ENCODE results near the gene RUNX2.
"Not testable (repeated sequence)": the region's sequence is repeated elsewhere in the genome, so short reads cannot be mapped to it uniquely, and the experiment has no call there.

DNA sequence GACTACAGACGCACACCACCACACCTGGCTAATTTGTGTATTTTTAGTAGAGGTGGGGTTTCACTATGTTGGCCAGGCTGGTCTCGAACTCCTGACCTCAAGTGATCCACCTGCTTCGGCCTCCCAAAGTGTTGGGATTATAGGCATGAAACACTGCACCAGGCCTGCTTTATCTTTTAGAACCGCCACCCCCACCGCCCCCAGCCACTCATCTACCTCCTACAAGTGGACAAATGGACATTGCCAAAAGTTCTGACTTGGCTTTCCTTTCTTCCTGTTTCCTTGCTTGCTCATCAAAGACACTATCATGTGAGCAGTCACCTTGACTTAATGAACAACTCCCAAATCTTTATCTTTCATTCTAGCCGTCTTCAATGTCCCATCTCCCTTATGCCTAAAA is 139.3 kb downstream of the RUNX2 start:
- TF ChIP-seq, protein P1, sequence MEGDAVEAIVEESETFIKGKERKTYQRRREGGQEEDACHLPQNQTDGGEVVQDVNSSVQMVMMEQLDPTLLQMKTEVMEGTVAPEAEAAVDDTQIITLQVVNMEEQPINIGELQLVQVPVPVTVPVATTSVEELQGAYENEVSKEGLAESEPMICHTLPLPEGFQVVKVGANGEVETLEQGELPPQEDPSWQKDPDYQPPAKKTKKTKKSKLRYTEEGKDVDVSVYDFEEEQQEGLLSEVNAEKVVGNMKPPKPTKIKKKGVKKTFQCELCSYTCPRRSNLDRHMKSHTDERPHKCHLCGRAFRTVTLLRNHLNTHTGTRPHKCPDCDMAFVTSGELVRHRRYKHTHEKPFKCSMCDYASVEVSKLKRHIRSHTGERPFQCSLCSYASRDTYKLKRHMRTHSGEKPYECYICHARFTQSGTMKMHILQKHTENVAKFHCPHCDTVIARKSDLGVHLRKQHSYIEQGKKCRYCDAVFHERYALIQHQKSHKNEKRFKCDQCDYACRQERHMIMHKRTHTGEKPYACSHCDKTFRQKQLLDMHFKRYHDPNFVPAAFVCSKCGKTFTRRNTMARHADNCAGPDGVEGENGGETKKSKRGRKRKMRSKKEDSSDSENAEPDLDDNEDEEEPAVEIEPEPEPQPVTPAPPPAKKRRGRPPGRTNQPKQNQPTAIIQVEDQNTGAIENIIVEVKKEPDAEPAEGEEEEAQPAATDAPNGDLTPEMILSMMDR (IDR thresholded peaks at IDR 0.05; ENCODE audit: low read depth, low read length) = not testable (repeated sequence)
- TF ChIP-seq POLR2A (IDR thresholded peaks at IDR 0.05; ENCODE audit: extremely low read depth, insufficient read length); MYC (IDR thresholded peaks at IDR 0.05; ENCODE audit: low read depth, low read length): not testable (repeated sequence)

All from NB4 (cell line).